ENCODE results near the gene LMO1.

DNA sequence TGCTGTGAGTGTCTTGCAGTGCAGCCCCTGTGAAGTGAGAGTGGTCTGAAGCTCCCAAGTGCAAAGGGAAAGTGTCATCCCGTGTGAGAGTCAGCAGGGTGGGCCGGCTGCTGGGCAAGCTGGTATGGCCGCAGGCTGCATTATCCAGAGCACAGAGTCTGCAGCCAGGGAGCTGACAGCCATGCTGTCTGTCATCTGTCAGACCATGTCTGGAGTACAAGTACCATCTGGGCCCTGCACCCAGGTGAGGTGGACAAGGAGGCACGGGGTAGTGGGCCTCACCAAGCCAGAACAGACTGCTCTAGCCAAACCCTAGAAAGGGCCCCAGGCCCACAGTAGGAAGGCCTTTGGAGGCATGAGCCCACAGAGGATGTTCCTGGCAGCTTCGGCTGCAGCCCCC lies 20.2 kb downstream of the LMO1 start:
- TF ChIP-seq, protein P1, sequence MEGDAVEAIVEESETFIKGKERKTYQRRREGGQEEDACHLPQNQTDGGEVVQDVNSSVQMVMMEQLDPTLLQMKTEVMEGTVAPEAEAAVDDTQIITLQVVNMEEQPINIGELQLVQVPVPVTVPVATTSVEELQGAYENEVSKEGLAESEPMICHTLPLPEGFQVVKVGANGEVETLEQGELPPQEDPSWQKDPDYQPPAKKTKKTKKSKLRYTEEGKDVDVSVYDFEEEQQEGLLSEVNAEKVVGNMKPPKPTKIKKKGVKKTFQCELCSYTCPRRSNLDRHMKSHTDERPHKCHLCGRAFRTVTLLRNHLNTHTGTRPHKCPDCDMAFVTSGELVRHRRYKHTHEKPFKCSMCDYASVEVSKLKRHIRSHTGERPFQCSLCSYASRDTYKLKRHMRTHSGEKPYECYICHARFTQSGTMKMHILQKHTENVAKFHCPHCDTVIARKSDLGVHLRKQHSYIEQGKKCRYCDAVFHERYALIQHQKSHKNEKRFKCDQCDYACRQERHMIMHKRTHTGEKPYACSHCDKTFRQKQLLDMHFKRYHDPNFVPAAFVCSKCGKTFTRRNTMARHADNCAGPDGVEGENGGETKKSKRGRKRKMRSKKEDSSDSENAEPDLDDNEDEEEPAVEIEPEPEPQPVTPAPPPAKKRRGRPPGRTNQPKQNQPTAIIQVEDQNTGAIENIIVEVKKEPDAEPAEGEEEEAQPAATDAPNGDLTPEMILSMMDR (conservative IDR thresholded peaks at IDR 0.05), result no peak
- no peak for TF ChIP-seq EZH2 (IDR thresholded peaks at IDR 0.05; ENCODE audit: low read depth)

Data from PC-9 (cell line).